ENCODE measurements around the gene F3. TPM values are rescaled to one million over a fixed set of nuclear protein-coding genes. Genes with fewer than 3 reads are reported as not detected.
"Not testable (repeated sequence)": the region's sequence is repeated elsewhere in the genome, so short reads cannot be mapped to it uniquely, and the experiment has no call there.

F3 gene
- 0.07 and 0.33 TPM in 2 replicates for total RNA-seq

- intact Hi-C loops (cut with micrococcal nuclease) = no loop called here
- DNase-seq = peak; percentile 90
- peaks cover 68% of the 10 kb centered on the region for H3K27me3 Mint-ChIP-seq
- peak within 1 kb of the TSS; percentile 64 for H3K27ac Mint-ChIP-seq
- no peaks in the 10 kb centered on the region for H3K9me3 Mint-ChIP-seq
- peaks cover 11% of the 10 kb centered on the region for H3K4me1 Mint-ChIP-seq
- H3K4me3 Mint-ChIP-seq = peak within 1 kb of the TSS; percentile 88
- no peaks in the 10 kb centered on the region for H3K36me3 Mint-ChIP-seq (ENCODE audit: low read depth)
Measured at GRCh38 chr1:94541246-94542087, at the start of gene F3. Gene F3 (minus strand): TSS chr1:94541759. CDS start chr1:94541636, 123 bp downstream.

- H3K4me1 Mint-ChIP-seq = no peaks in the 10 kb centered on the region
Measured at GRCh38 chr1:94590203-94591137, 48.9 kb upstream of the F3 start.

GRCh38 chr1:94589728-94590127, 48.2 kb upstream of the F3 start:
- H3K27me3 Mint-ChIP-seq = peaks cover 18% of the 10 kb centered on the region
- no peak overlapping the region for H3K4me3 Mint-ChIP-seq
- no peak for DNase-seq
- intact Hi-C loops (cut with micrococcal nuclease) = no loop called here
- no peaks in the 10 kb centered on the region for H3K4me1 Mint-ChIP-seq
- H3K36me3 Mint-ChIP-seq (ENCODE audit: low read depth) = no peaks in the 10 kb centered on the region
- no peak overlapping the region for H3K27ac Mint-ChIP-seq
- H3K9me3 Mint-ChIP-seq = no peaks in the 10 kb centered on the region

More at GRCh38 chr1:94590203-94591137, 48.9 kb upstream of the F3 start:
- H3K27ac Mint-ChIP-seq = no peak overlapping the region
- no peaks in the 10 kb centered on the region for H3K9me3 Mint-ChIP-seq
- intact Hi-C loops (cut with micrococcal nuclease) = no loop called here
- no peak for DNase-seq
- H3K4me3 Mint-ChIP-seq = no peak overlapping the region
- H3K27me3 Mint-ChIP-seq = peaks cover 18% of the 10 kb centered on the region
- H3K36me3 Mint-ChIP-seq (ENCODE audit: low read depth) = no peaks in the 10 kb centered on the region

GRCh38 chr1:94582565-94582964, 41.0 kb upstream of the F3 start:
- Mint-ChIP-seq H3K27ac (no peak overlapping the region), H3K4me1 (no peaks in the 10 kb centered on the region), H3K4me3 (no peak overlapping the region), H3K36me3 (ENCODE audit: low read depth) (no peaks in the 10 kb centered on the region), H3K27me3 (peaks cover 19% of the 10 kb centered on the region), H3K9me3 (peaks cover 9% of the 10 kb centered on the region)
- intact Hi-C loops (cut with micrococcal nuclease) = no loop called here
- no peak for DNase-seq

- intact Hi-C loops (cut with micrococcal nuclease) = no loop called here
- H3K27me3 Mint-ChIP-seq = peaks cover 10% of the 10 kb centered on the region
- H3K4me1 Mint-ChIP-seq = no peaks in the 10 kb centered on the region
- no peak for DNase-seq
- no peak overlapping the region for H3K4me3 Mint-ChIP-seq
- no peak overlapping the region for H3K27ac Mint-ChIP-seq
- H3K9me3 Mint-ChIP-seq = peaks cover 13% of the 10 kb centered on the region
- no peaks in the 10 kb centered on the region for H3K36me3 Mint-ChIP-seq (ENCODE audit: low read depth)
Measured at GRCh38 chr1:94580367-94581115, 39.0 kb upstream of the F3 start.

- no peak for DNase-seq
- H3K36me3 Mint-ChIP-seq (ENCODE audit: low read depth) = no peaks in the 10 kb centered on the region
- no peak overlapping the region for H3K4me3 Mint-ChIP-seq
- H3K9me3 Mint-ChIP-seq = peaks cover 13% of the 10 kb centered on the region
- no peak overlapping the region for H3K27ac Mint-ChIP-seq
- intact Hi-C loops (cut with micrococcal nuclease) = no loop called here
- H3K4me1 Mint-ChIP-seq = no peaks in the 10 kb centered on the region
- peaks cover 10% of the 10 kb centered on the region for H3K27me3 Mint-ChIP-seq
Measured at GRCh38 chr1:94579876-94580294, 38.3 kb upstream of the F3 start.

GRCh38 chr1:94578856-94579255, 37.3 kb upstream of the F3 start:
- H3K27me3 Mint-ChIP-seq = peaks cover 6% of the 10 kb centered on the region
- intact Hi-C loops (cut with micrococcal nuclease) = no loop called here
- no peaks in the 10 kb centered on the region for H3K36me3 Mint-ChIP-seq (ENCODE audit: low read depth)
- peaks cover 13% of the 10 kb centered on the region for H3K9me3 Mint-ChIP-seq
- no peak for DNase-seq
- no peak overlapping the region for H3K4me3 Mint-ChIP-seq
- no peak overlapping the region for H3K27ac Mint-ChIP-seq
- H3K4me1 Mint-ChIP-seq = no peaks in the 10 kb centered on the region

GRCh38 chr1:94573917-94574316, 32.4 kb upstream of the F3 start:
- peaks cover 16% of the 10 kb centered on the region for H3K9me3 Mint-ChIP-seq
- H3K27me3 Mint-ChIP-seq; H3K4me3 Mint-ChIP-seq; intact Hi-C loops (cut with micrococcal nuclease); H3K27ac Mint-ChIP-seq; H3K4me1 Mint-ChIP-seq; DNase-seq; H3K36me3 Mint-ChIP-seq (ENCODE audit: low read depth): not testable (repeated sequence)

- Mint-ChIP-seq H3K4me3 (no peak overlapping the region), H3K27ac (no peak overlapping the region), H3K4me1 (no peaks in the 10 kb centered on the region), H3K36me3 (ENCODE audit: low read depth) (no peaks in the 10 kb centered on the region), H3K27me3 (peaks cover 3% of the 10 kb centered on the region), H3K9me3 (peaks cover 10% of the 10 kb centered on the region)
- intact Hi-C loops (cut with micrococcal nuclease) = no loop called here
- no peak for DNase-seq
Measured at GRCh38 chr1:94572780-94573179, 31.2 kb upstream of the F3 start.

GRCh38 chr1:94570965-94571364, 29.4 kb upstream of the F3 start:
- H3K9me3 Mint-ChIP-seq; H3K4me3 Mint-ChIP-seq; DNase-seq; H3K27me3 Mint-ChIP-seq; H3K27ac Mint-ChIP-seq; H3K4me1 Mint-ChIP-seq; intact Hi-C loops (cut with micrococcal nuclease); H3K36me3 Mint-ChIP-seq (ENCODE audit: low read depth): not testable (repeated sequence)

GRCh38 chr1:94568806-94569205, 27.2 kb upstream of the F3 start:
- H3K4me3 Mint-ChIP-seq; H3K27ac Mint-ChIP-seq; H3K9me3 Mint-ChIP-seq; H3K4me1 Mint-ChIP-seq; H3K36me3 Mint-ChIP-seq (ENCODE audit: low read depth); H3K27me3 Mint-ChIP-seq; DNase-seq; intact Hi-C loops (cut with micrococcal nuclease): not testable (repeated sequence)

- H3K9me3 Mint-ChIP-seq = not testable (repeated sequence)
Measured at GRCh38 chr1:94567975-94568607, 26.5 kb upstream of the F3 start.

GRCh38 chr1:94566436-94566835, 24.9 kb upstream of the F3 start:
- intact Hi-C loops (cut with micrococcal nuclease); H3K36me3 Mint-ChIP-seq (ENCODE audit: low read depth); H3K4me3 Mint-ChIP-seq; H3K4me1 Mint-ChIP-seq; DNase-seq; H3K27ac Mint-ChIP-seq; H3K27me3 Mint-ChIP-seq; H3K9me3 Mint-ChIP-seq: not testable (repeated sequence)

More at GRCh38 chr1:94567975-94568607, 26.5 kb upstream of the F3 start:
- intact Hi-C loops (cut with micrococcal nuclease); H3K4me1 Mint-ChIP-seq; H3K27ac Mint-ChIP-seq; DNase-seq; H3K27me3 Mint-ChIP-seq; H3K36me3 Mint-ChIP-seq (ENCODE audit: low read depth); H3K4me3 Mint-ChIP-seq: not testable (repeated sequence)

All from activated CD4-positive, alpha-beta T cell treated with anti-CD3 and anti-CD28 coated beads, Interleukin-2, amount 10 ng/mL, durations not matched to agents 24 days and 14 days (primary cell).